ENCODE data around the gene PPP3CA.
A peak's percentile ranks its signal among the peaks of the same experiment; 100 is the strongest.

The PPP3CA gene

GRCh38 chr4:101174679-101175345 is 172.5 kb downstream of the PPP3CA start:
- no peak for TF ChIP-seq POLR2AphosphoS5 (IDR thresholded peaks at IDR 0.05; ENCODE audit: borderline replicate concordance, low read depth, low read length)
- no peak for TF ChIP-seq FOXP2 (optimal IDR thresholded peaks at IDR 0.05; ENCODE audit: control extremely low read depth, extremely low read length, insufficient read depth)
- no peak for TF ChIP-seq EZH2 (IDR thresholded peaks at IDR 0.05)
- Histone ChIP-seq H3K9me3 (ENCODE audit: low read depth, low read length) (no peaks in the 10 kb centered on the region), H3K4me3 (no peak overlapping the region), H3K36me3 (ENCODE audit: insufficient read depth, low read length) (no peaks in the 10 kb centered on the region), H3K9ac (ENCODE audit: insufficient read length) (no peak overlapping the region), H3K27ac (no peak overlapping the region)
- no peak for DNase-seq (ENCODE audit: low read depth, low spot score)

DNA sequence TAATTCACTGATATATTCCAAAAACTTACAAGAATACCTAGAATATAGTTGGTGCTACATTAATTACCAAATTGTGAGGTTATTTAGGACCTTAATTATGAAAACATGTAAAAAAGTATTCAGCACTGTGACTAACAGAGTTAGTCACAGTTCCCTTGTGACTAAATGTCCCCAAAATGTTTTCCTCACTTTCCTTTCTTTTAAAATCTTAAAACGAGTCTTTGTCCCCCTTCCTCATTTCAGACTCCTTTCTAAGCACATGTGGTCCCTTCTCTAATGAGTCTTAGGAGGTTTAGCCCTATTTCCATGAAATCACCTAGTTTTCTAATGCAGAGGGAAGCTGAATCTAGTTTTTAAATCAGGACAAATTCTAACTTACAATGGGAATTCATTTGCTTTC is 175.0 kb downstream of the PPP3CA start:
- no peak overlapping the region for H3K27ac ChIP-seq
- no peak overlapping the region for H3K9ac ChIP-seq (ENCODE audit: insufficient read length)
- no peak overlapping the region for H3K4me3 ChIP-seq
- TF ChIP-seq EZH2 (IDR thresholded peaks at IDR 0.05) = no peak
- no peak for TF ChIP-seq FOXP2 (optimal IDR thresholded peaks at IDR 0.05; ENCODE audit: control extremely low read depth, extremely low read length, insufficient read depth)
- TF ChIP-seq POLR2AphosphoS5 (IDR thresholded peaks at IDR 0.05; ENCODE audit: borderline replicate concordance, low read depth, low read length) = no peak
- H3K36me3 ChIP-seq (ENCODE audit: insufficient read depth, low read length) = no peaks in the 10 kb centered on the region
- H3K9me3 ChIP-seq (ENCODE audit: low read depth, low read length) = no peaks in the 10 kb centered on the region
- no peak for DNase-seq (ENCODE audit: low read depth, low spot score)

DNA sequence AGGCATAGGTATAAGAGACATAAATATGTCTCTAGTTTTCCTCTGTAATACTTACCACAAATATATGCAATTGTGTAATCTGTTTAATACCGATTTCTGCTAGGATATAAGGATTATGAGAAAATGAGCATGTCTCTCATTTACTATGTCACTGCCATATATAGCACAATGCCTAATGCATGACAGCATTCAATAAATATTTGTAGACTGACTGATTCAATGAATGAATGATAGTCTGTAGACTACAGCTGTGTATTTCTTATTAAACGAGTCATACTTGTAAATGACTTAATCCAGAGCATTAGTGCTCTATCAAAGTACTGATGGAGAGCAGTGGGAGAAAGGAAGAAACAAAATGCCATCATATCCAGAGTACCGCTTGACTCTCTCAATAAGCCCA is 175.6 kb downstream of the PPP3CA start:
- TF ChIP-seq EZH2 (IDR thresholded peaks at IDR 0.05) = no peak
- no peak for TF ChIP-seq POLR2AphosphoS5 (IDR thresholded peaks at IDR 0.05; ENCODE audit: borderline replicate concordance, low read depth, low read length)
- no peak for TF ChIP-seq FOXP2 (optimal IDR thresholded peaks at IDR 0.05; ENCODE audit: control extremely low read depth, extremely low read length, insufficient read depth)
- no peak overlapping the region for H3K27ac ChIP-seq
- no peaks in the 10 kb centered on the region for H3K36me3 ChIP-seq (ENCODE audit: insufficient read depth, low read length)
- H3K9me3 ChIP-seq (ENCODE audit: low read depth, low read length) = no peaks in the 10 kb centered on the region
- no peak overlapping the region for H3K4me3 ChIP-seq
- DNase-seq (ENCODE audit: low read depth, low spot score) = no peak
- no peak overlapping the region for H3K9ac ChIP-seq (ENCODE audit: insufficient read length)

GRCh38 chr4:101169044-101170014 is 178.0 kb downstream of the PPP3CA start:
- Histone ChIP-seq H3K9me3 (ENCODE audit: low read depth, low read length) (no peaks in the 10 kb centered on the region), H3K4me3 (no peak overlapping the region), H3K36me3 (ENCODE audit: insufficient read depth, low read length) (no peaks in the 10 kb centered on the region), H3K27ac (peak overlapping the region; percentile 65), H3K9ac (ENCODE audit: insufficient read length) (no peak overlapping the region)
- TF ChIP-seq FOXP2 (optimal IDR thresholded peaks at IDR 0.05; ENCODE audit: control extremely low read depth, extremely low read length, insufficient read depth) (no peak), POLR2AphosphoS5 (IDR thresholded peaks at IDR 0.05; ENCODE audit: borderline replicate concordance, low read depth, low read length) (no peak; the same call in 1 of the 2 replicates), EZH2 (IDR thresholded peaks at IDR 0.05) (no peak)
- DNase-seq (ENCODE audit: low read depth, low spot score) = no peak

DNA sequence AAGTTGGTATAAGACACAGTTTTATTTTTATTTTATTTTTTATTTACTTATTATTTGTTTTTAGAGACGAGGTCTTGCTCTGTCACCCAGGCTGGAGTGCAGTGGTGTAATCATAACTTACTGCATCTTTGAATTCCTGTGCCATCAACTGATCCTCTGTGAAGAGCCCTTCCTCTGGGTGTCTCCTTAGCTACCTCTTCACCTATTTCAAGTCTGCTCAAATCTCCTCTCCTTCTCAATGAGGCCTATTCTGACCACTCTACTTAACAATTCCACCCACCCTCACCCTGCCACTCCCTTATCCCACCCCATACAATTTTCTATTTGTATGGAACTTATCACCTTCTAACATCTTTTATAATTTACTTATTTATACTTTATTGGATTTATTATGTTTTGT is 183.4 kb downstream of the PPP3CA start:
- Histone ChIP-seq H3K4me3 (no peak overlapping the region), H3K9ac (ENCODE audit: insufficient read length) (no peak overlapping the region), H3K9me3 (ENCODE audit: low read depth, low read length) (no peaks in the 10 kb centered on the region), H3K27ac (no peak overlapping the region), H3K36me3 (ENCODE audit: insufficient read depth, low read length) (no peaks in the 10 kb centered on the region)
- no peak for DNase-seq (ENCODE audit: low read depth, low spot score)
- TF ChIP-seq POLR2AphosphoS5 (IDR thresholded peaks at IDR 0.05; ENCODE audit: borderline replicate concordance, low read depth, low read length) (no peak), FOXP2 (optimal IDR thresholded peaks at IDR 0.05; ENCODE audit: control extremely low read depth, extremely low read length, insufficient read depth) (no peak), EZH2 (IDR thresholded peaks at IDR 0.05) (no peak)

DNA sequence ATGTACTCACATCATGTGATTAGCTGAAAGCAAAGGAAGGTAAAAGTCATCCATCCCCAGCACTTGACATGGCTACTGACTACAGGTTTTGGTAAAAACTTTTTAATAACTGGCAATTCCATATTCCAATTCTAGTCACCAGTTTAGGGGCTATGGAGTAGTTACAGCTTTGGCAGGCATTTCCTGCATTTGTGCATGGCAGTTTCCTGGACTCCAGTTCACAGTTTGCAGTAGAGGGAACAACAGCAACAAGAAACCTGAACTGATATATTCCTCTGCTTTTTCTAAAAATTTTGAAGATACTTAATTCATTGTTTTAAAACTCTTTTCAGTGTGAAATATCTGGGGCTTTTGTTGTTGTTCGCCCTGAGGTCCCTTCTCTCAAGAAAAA is 184.3 kb downstream of the PPP3CA start:
- no peak overlapping the region for H3K27ac ChIP-seq
- no peaks in the 10 kb centered on the region for H3K9me3 ChIP-seq (ENCODE audit: low read depth, low read length)
- TF ChIP-seq EZH2 (IDR thresholded peaks at IDR 0.05) (no peak), FOXP2 (optimal IDR thresholded peaks at IDR 0.05; ENCODE audit: control extremely low read depth, extremely low read length, insufficient read depth) (no peak), POLR2AphosphoS5 (IDR thresholded peaks at IDR 0.05; ENCODE audit: borderline replicate concordance, low read depth, low read length) (no peak)
- no peak overlapping the region for H3K4me3 ChIP-seq
- H3K9ac ChIP-seq (ENCODE audit: insufficient read length) = no peak overlapping the region
- H3K36me3 ChIP-seq (ENCODE audit: insufficient read depth, low read length) = no peaks in the 10 kb centered on the region
- no peak for DNase-seq (ENCODE audit: low read depth, low spot score)

GRCh38 chr4:101160792-101161592 is 186.3 kb downstream of the PPP3CA start:
- Histone ChIP-seq H3K9me3 (ENCODE audit: low read depth, low read length) (no peaks in the 10 kb centered on the region), H3K9ac (ENCODE audit: insufficient read length) (no peak overlapping the region), H3K36me3 (ENCODE audit: insufficient read depth, low read length) (no peaks in the 10 kb centered on the region), H3K4me3 (no peak overlapping the region), H3K27ac (0 out of 2 replicates have a peak overlapping the region, but pooled peaks have one; percentile 6)
- TF ChIP-seq EZH2 (IDR thresholded peaks at IDR 0.05) (no peak), FOXP2 (optimal IDR thresholded peaks at IDR 0.05; ENCODE audit: control extremely low read depth, extremely low read length, insufficient read depth) (no peak), POLR2AphosphoS5 (IDR thresholded peaks at IDR 0.05; ENCODE audit: borderline replicate concordance, low read depth, low read length) (no peak)
- DNase-seq (ENCODE audit: low read depth, low spot score) = no peak

DNA sequence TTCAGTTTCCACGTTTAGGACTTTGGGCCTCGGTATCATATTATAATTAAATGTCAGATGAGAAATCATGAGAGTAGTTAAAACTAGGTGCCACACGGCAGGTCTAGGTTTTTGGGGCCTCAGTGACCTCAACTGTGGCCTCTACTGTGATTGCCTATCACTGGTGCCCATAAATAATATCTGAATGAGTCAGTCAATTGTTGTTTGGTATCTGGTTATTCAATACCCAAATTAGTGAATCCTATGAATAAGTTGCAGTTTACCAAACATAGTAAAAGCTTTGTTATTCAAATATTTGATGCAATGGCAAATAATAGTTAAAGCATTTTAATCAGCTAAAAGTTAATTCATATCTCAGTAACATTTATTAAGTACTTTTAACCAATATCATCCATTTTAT is 188.8 kb downstream of the PPP3CA start:
- no peak for DNase-seq (ENCODE audit: low read depth, low spot score)
- TF ChIP-seq POLR2AphosphoS5 (IDR thresholded peaks at IDR 0.05; ENCODE audit: borderline replicate concordance, low read depth, low read length) = no peak
- TF ChIP-seq EZH2 (IDR thresholded peaks at IDR 0.05) = no peak
- no peak for TF ChIP-seq FOXP2 (optimal IDR thresholded peaks at IDR 0.05; ENCODE audit: control extremely low read depth, extremely low read length, insufficient read depth)
- Histone ChIP-seq H3K9me3 (ENCODE audit: low read depth, low read length) (no peaks in the 10 kb centered on the region), H3K27ac (no peak overlapping the region), H3K9ac (ENCODE audit: insufficient read length) (no peak overlapping the region), H3K36me3 (ENCODE audit: insufficient read depth, low read length) (no peaks in the 10 kb centered on the region), H3K4me3 (no peak overlapping the region)

All from SK-N-MC (cell line).